SK-N-MC (cell line): Measurements from ENCODE around the gene ANKRD44.
A peak's percentile ranks its signal among the peaks of the same experiment; 100 is the strongest.

Experiments
- EZH2 ChIP-seq: fragments of 200-600 bp; sonication (generic); IDR thresholded peaks from one replicate; pipeline ENCODE4 v1.6.1; 2017; ENCODE audit warnings: antibody characterized with exemption
- FOXP2 ChIP-seq: optimal IDR thresholded peaks from 2 replicates; pipeline ENCODE3; 2011; ENCODE audit warnings: mild to moderate bottlenecking, moderate library complexity; ENCODE audit not compliant: insufficient read depth; ENCODE audit errors: extremely low read length, control extremely low read depth
- POLR2AphosphoS5 ChIP-seq: IDR thresholded peaks from 2 replicates; pipeline ENCODE4 v1.6.1; 2012; ENCODE audit warnings: mild to moderate bottlenecking, low read depth, low read length, borderline replicate concordance

GRCh38 chr2:197086500-197086899 lies 224.1 kb downstream of the ANKRD44 start:
- no peak for TF ChIP-seq EZH2
- no peak for TF ChIP-seq POLR2AphosphoS5
- TF ChIP-seq FOXP2 = peak; percentile 9
